UCSD-AML1 (cell line): ENCODE data around the gene CACNA1G.

Source experiments
- DNase-seq: peaks from one replicate; lab custom pipeline; 2025; ENCODE audit not compliant: unreplicated experiment; lab: John Stamatoyannopoulos, UW

CACNA1G gene

GRCh38 chr17:50533185-50533584, 27.3 kb upstream of the CACNA1G start:
- no peak for DNase-seq

GRCh38 chr17:50533720-50534148, 26.8 kb upstream of the CACNA1G start:
- DNase-seq, result no peak

GRCh38 chr17:50534222-50534978, 26.1 kb upstream of the CACNA1G start:
- no peak for DNase-seq

GRCh38 chr17:50534979-50535326, 25.6 kb upstream of the CACNA1G start:
- DNase-seq, result no peak

- no peak for DNase-seq
These were observed 25.1 kb upstream of the CACNA1G start for GRCh38 chr17:50535407-50535806.

GRCh38 chr17:50536683-50537646, 23.6 kb upstream of the CACNA1G start:
- no peak for DNase-seq

GRCh38 chr17:50537721-50538548, 22.6 kb upstream of the CACNA1G start:
- no peak for DNase-seq

GRCh38 chr17:50538549-50539410, 21.7 kb upstream of the CACNA1G start:
- no peak for DNase-seq

- no peak for DNase-seq
These were observed 20.6 kb upstream of the CACNA1G start for GRCh38 chr17:50539762-50540559.

- DNase-seq, result no peak
These were observed 19.7 kb upstream of the CACNA1G start for GRCh38 chr17:50540560-50541401.

GRCh38 chr17:50541402-50541715, 19.2 kb upstream of the CACNA1G start:
- no peak for DNase-seq

- peak; percentile 88 for DNase-seq
These were observed 18.5 kb upstream of the CACNA1G start for GRCh38 chr17:50541716-50542688.

- DNase-seq, result no peak
These were observed 17.4 kb upstream of the CACNA1G start for GRCh38 chr17:50542795-50543774.

GRCh38 chr17:50544516-50544915, 16.0 kb upstream of the CACNA1G start:
- no peak for DNase-seq

GRCh38 chr17:50545311-50545710, 15.2 kb upstream of the CACNA1G start:
- DNase-seq, result no peak

- DNase-seq, result no peak
These were observed 13.8 kb upstream of the CACNA1G start for GRCh38 chr17:50546701-50547034.
